Measurements from ENCODE around the gene ABL2. TPM values are rescaled to one million over a fixed set of nuclear protein-coding genes. Genes with fewer than 3 reads are reported as not detected.

ABL2 gene
- total and polyA plus RNA-seq, 10 donors = 1.3 to 21.7 (median 16.0) TPM

- intact Hi-C loops (cut with DNase I; ENCODE audit: low total_unique reads) = no loop called here
- peaks cover 0 to 6% (median 0%) of the 10 kb centered on the region in 8 donors for H3K9me3 ChIP-seq
- peaks cover 7 to 21% (median 14%) of the 10 kb centered on the region in 6 donors for H3K4me1 ChIP-seq
- no peak overlapping the region for H3K27ac ChIP-seq
- no peak overlapping the region for H3K4me3 ChIP-seq
- DNase-seq = no peak
- no peaks in the 10 kb centered on the region for H3K27me3 ChIP-seq (replicated peaks in 1 of 7)
- WGBS, 5 donors = 90 to 94% (median 93%) methylated on average over 1 of the region's 1 CpG
- H3K36me3 ChIP-seq = peaks cover 0 to 13% (median 0%) of the 10 kb centered on the region in 6 donors
- TF ChIP-seq POLR2A (IDR thresholded peaks at IDR 0.05) = no peak
- no peak for TF ChIP-seq CTCF (IDR thresholded peaks at IDR 0.05 in 8 of 11, conservative IDR thresholded peaks at IDR 0.05 in 3 of 11)
- no peak for TF ChIP-seq POLR2AphosphoS5 (IDR thresholded peaks at IDR 0.05)
Observed at GRCh38 chr1:179146911-179147310, 82.6 kb downstream of the ABL2 start.

GRCh38 chr1:179146476-179146875, 83.0 kb downstream of the ABL2 start:
- no peak overlapping the region for H3K4me3 ChIP-seq
- no peaks in the 10 kb centered on the region for H3K27me3 ChIP-seq (replicated peaks in 1 of 7)
- peaks cover 0 to 6% (median 0%) of the 10 kb centered on the region in 8 donors for H3K9me3 ChIP-seq
- H3K36me3 ChIP-seq = peaks cover 0 to 13% (median 0%) of the 10 kb centered on the region in 6 donors
- intact Hi-C loops (cut with DNase I; ENCODE audit: low total_unique reads) = no loop called here
- TF ChIP-seq POLR2AphosphoS5 (IDR thresholded peaks at IDR 0.05) (no peak), POLR2A (IDR thresholded peaks at IDR 0.05) (no peak)
- DNase-seq = no peak
- no peak overlapping the region for H3K27ac ChIP-seq
- H3K4me1 ChIP-seq = peaks cover 8 to 25% (median 18%) of the 10 kb centered on the region in 6 donors
- WGBS, 5 donors = 89 to 96% (median 94%) methylated on average over 5 of the region's 5 CpGs

DNA sequence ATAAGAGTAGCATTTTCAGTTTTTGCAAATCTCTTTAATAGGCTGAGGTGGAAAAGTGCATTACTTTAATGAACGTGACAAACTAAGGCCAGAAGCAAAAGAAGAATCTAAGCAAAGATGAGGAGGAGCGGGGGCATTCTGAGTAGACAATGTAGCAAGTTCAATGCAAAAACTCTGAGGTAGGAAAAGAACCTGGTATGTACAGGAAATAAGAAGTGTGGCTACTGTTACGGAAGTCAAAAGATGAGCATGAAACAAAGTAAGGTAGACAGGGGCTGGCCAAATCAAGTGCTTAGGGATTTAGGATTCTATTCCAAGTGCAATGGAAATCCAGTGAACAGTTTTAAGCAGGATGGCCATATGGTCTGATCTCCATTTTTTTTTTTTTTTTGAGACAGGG, 84.0 kb downstream of the ABL2 start:
- intact Hi-C loops (cut with DNase I; ENCODE audit: low total_unique reads) = no loop called here
- Histone ChIP-seq H3K4me3 (no peak overlapping the region), H3K36me3 (peaks cover 0 to 13% (median 0%) of the 10 kb centered on the region in 6 donors), H3K27ac (no peak overlapping the region), H3K9me3 (peaks cover 0 to 6% (median 0%) of the 10 kb centered on the region in 8 donors), H3K4me1 (peaks cover 8 to 34% (median 22%) of the 10 kb centered on the region in 6 donors), H3K27me3 (replicated peaks in 1 of 7) (no peaks in the 10 kb centered on the region)
- 88 to 97% (median 92%) methylated on average over 3 of the region's 3 CpGs for WGBS, 5 donors
- no peak for TF ChIP-seq CTCF (IDR thresholded peaks at IDR 0.05 in 8 of 11, conservative IDR thresholded peaks at IDR 0.05 in 3 of 11)
- TF ChIP-seq POLR2A (IDR thresholded peaks at IDR 0.05) = no peak
- no peak for TF ChIP-seq POLR2AphosphoS5 (IDR thresholded peaks at IDR 0.05)
- no peak for DNase-seq

DNA sequence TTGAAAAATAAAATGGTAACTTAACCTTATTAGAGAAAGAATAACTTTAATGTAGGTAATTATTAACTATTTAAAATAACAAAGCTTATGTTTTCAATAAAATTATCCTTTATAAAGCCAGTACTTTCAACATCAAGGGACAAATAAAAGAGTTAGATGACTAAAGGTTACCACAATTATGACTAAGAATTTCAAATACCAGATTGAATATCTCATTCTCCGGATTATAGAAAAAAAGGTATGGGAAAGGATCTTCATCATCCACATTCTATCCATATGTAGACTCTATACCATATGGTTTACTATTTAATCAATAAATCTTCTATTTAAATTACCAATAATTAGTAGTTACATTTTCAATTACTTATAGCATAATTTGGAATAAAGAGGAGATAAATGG, 84.9 kb downstream of the ABL2 start:
- no peaks in the 10 kb centered on the region for H3K27me3 ChIP-seq (replicated peaks in 1 of 7)

More for the DNA sequence above, 84.9 kb downstream of the ABL2 start:
- intact Hi-C loops (cut with DNase I; ENCODE audit: low total_unique reads) = no loop called here
- DNase-seq = no peak
- no peak for TF ChIP-seq POLR2A (IDR thresholded peaks at IDR 0.05)
- TF ChIP-seq POLR2AphosphoS5 (IDR thresholded peaks at IDR 0.05) = no peak
- no peak for TF ChIP-seq CTCF (IDR thresholded peaks at IDR 0.05 in 8 of 11, conservative IDR thresholded peaks at IDR 0.05 in 3 of 11)
- Histone ChIP-seq H3K4me3 (no peak overlapping the region), H3K27ac (no peak overlapping the region), H3K36me3 (peaks cover 0 to 13% (median 0%) of the 10 kb centered on the region in 6 donors), H3K4me1 (peaks cover 8 to 35% (median 22%) of the 10 kb centered on the region in 6 donors), H3K9me3 (peaks cover 0 to 2% (median 0%) of the 10 kb centered on the region in 8 donors)
- WGBS, 5 donors = 89 to 98% (median 95%) methylated on average over 1 of the region's 1 CpG
